Measurements from ENCODE around the gene COA1.

- no peak for TF ChIP-seq CTCF (IDR thresholded peaks at IDR 0.05)
- TF ChIP-seq POLR2A (IDR thresholded peaks at IDR 0.05): no peak
These were observed 8.3 kb upstream of the COA1 start for GRCh38 chr7:43737467-43738127.
